ENCODE measurements around the gene GPC3. TPM values are rescaled to one million over a fixed set of nuclear protein-coding genes. Genes with fewer than 3 reads are reported as not detected.

The GPC3 gene
- total and polyA plus RNA-seq, 2 of the 4 experiments (the other 2 are of a cell fraction), result not detected

GRCh38 chrX:133834771-133835170, 150.6 kb downstream of the GPC3 start:
- H3K9ac ChIP-seq (ENCODE audit: low read depth, low read length), result no peak overlapping the region
- H3K18ac ChIP-seq (ENCODE audit: low read depth, low read length), result no peak overlapping the region
- no peak overlapping the region for H3K4ac ChIP-seq (ENCODE audit: low read depth, low read length)
- H3K4me1 ChIP-seq (ENCODE audit: control insufficient read depth, insufficient read depth, low read length), result no peaks in the 10 kb centered on the region
- DNase-seq (no peak), ATAC-seq (ENCODE audit: low read depth) (no peak)
- TF ChIP-seq ELK1 (IDR thresholded peaks at IDR 0.05; ENCODE audit: borderline replicate concordance, low read depth, low read length), result no peak
- TF ChIP-seq POLR2A (IDR thresholded peaks at IDR 0.05; ENCODE audit: low read depth, low read length), result no peak
- TF ChIP-seq RCOR1 (IDR thresholded peaks at IDR 0.05; ENCODE audit: insufficient replicate concordance, low read length), result no peak
- H2AK5ac ChIP-seq (ENCODE audit: low read depth, low read length), result no peak overlapping the region
- H3K4me2 ChIP-seq (ENCODE audit: low read depth, low read length), result no peak overlapping the region
- H2BK120ac ChIP-seq (ENCODE audit: low read depth, low read length), result no peak overlapping the region
- no CpG with 5 or more reads among the region's 1 CpG for WGBS, 2 experiments (ENCODE audit: extremely low coverage in 2 of 2, insufficient read length in 1 of 2)
- H4K5ac ChIP-seq (ENCODE audit: low read depth, low read length), result no peak overlapping the region
- no peak overlapping the region for H2BK5ac ChIP-seq (ENCODE audit: low read depth, low read length, poor library complexity, severe bottlenecking)
- dilution Hi-C loops (cut with HindIII; ENCODE audit: low sequenced_read_pairs, unreplicated experiment), result no loop called here
- H3K27ac ChIP-seq (ENCODE audit: insufficient read depth, low read length), result no peak overlapping the region
- no peak overlapping the region for H3K4me3 ChIP-seq (ENCODE audit: insufficient read depth, low read depth, low read length)
- H3K56ac ChIP-seq (ENCODE audit: extremely low read depth, insufficient read depth, low read length), result no peak overlapping the region
- no peak overlapping the region for H2BK20ac ChIP-seq (ENCODE audit: low read depth, low read length)
- no TSS peak for BruUV-seq (replicated peaks)
- in situ Hi-C loops (cut with MboI; ENCODE audit: low sequenced_read_pairs), result no loop called here
- no peak overlapping the region for H3K14ac ChIP-seq (replicated peaks; ENCODE audit: low read depth, low read length)
- no peaks in the 10 kb centered on the region for H3K79me1 ChIP-seq (ENCODE audit: low read depth in 1 of 2, low read length in 2 of 2)
- POLR2A ChIA-PET (ENCODE audit: unreplicated experiment), result no interaction called here
- H3K9me3 ChIP-seq (ENCODE audit: control insufficient read depth, insufficient read depth, low read length), result no peaks in the 10 kb centered on the region
- H4K20me1 ChIP-seq (ENCODE audit: insufficient read depth, low read length), result no peaks in the 10 kb centered on the region
- no peak overlapping the region for H4K91ac ChIP-seq (ENCODE audit: insufficient read depth, low read depth, low read length)
- no peak overlapping the region for H3K23ac ChIP-seq (ENCODE audit: low read depth, low read length)
- CTCF ChIA-PET, result no interaction called here
- H3K27me3 ChIP-seq (ENCODE audit: control insufficient read depth, insufficient read depth, low read length), result peaks cover 6% of the 10 kb centered on the region
- H2BK15ac ChIP-seq (ENCODE audit: low read depth, low read length), result no peak overlapping the region
- intact Hi-C loops (cut with micrococcal nuclease), result no loop called here
- no peaks in the 10 kb centered on the region for H3K36me3 ChIP-seq (ENCODE audit: control insufficient read depth, insufficient read depth, low read length)
- H2AFZ ChIP-seq (replicated peaks; ENCODE audit: low read length, poor library complexity), result no peak overlapping the region
- H3K9me1 ChIP-seq (ENCODE audit: insufficient read depth, low read length), result no peaks in the 10 kb centered on the region
- no peak overlapping the region for H4K8ac ChIP-seq (ENCODE audit: low read depth in 2 of 2, low read length in 2 of 2)
- H2AK9ac ChIP-seq (replicated peaks; ENCODE audit: low read depth, low read length, poor library complexity), result no peak overlapping the region

All from IMR-90 (cell line).